Measurements from ENCODE around the gene IL5. TPM values are rescaled to one million over a fixed set of nuclear protein-coding genes. Genes with fewer than 3 reads are reported as not detected.

The IL5 gene
- total and polyA plus RNA-seq, 2 experiments from 2014 or later, result not detected

DNA sequence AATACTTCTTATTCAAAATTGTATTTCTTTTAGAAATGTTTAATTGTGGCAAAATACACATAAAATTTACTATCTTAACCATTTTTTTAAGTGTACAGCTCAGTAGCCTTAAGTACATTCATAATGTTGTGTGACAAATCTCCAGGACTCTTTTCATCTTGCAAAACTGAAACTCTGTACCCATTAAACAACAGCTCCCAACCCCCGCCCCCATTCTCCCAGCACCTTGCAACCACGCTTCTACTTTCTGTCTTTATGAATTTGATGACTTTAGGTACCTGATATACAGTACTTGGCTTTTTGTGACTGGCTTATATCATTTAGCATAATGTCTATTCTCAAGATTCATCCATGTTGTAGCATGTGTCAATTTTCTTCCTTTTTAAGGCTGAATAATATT, 2.8 kb upstream of the IL5 start:
- Mint-ChIP-seq H3K9me3 (no peaks in the 10 kb centered on the region), H3K36me3 (ENCODE audit: low read depth) (no peaks in the 10 kb centered on the region), H3K4me3 (no peak overlapping the region), H3K27me3 (ENCODE audit: insufficient read depth, low read depth, poor library complexity) (peaks cover 6% of the 10 kb centered on the region), H3K4me1 (no peaks in the 10 kb centered on the region), H3K27ac (no peak overlapping the region)
- no peaks in the 10 kb centered on the region for H3K4me1 ChIP-seq (ENCODE audit: insufficient read depth)
- H3K36me3 ChIP-seq (ENCODE audit: insufficient read depth), result no peaks in the 10 kb centered on the region
- H3K4me3 ChIP-seq, result no peak overlapping the region
- H3K4me2 ChIP-seq, result no peak overlapping the region
- no peak overlapping the region for H3K27ac ChIP-seq (ENCODE audit: low read depth)
- H3K9me2 ChIP-seq (ENCODE audit: insufficient read depth), result no peaks in the 10 kb centered on the region
- DNase-seq (ENCODE audit: low spot score) (no peak), ATAC-seq (no peak)
- no peak overlapping the region for H2AFZ ChIP-seq
- H3K79me2 ChIP-seq (replicated peaks; ENCODE audit: insufficient read depth), result no peaks in the 10 kb centered on the region
- H4K20me1 ChIP-seq (replicated peaks; ENCODE audit: insufficient read depth), result no peaks in the 10 kb centered on the region
- H3F3A ChIP-seq (replicated peaks; ENCODE audit: low read depth), result no peaks in the 10 kb centered on the region
- TF ChIP-seq NANOG (IDR thresholded peaks at IDR 0.05; ENCODE audit: borderline replicate concordance), result no peak
- no peak for TF ChIP-seq JUNB (IDR thresholded peaks at IDR 0.05; ENCODE audit: unreplicated experiment)
- TF ChIP-seq, protein P1, sequence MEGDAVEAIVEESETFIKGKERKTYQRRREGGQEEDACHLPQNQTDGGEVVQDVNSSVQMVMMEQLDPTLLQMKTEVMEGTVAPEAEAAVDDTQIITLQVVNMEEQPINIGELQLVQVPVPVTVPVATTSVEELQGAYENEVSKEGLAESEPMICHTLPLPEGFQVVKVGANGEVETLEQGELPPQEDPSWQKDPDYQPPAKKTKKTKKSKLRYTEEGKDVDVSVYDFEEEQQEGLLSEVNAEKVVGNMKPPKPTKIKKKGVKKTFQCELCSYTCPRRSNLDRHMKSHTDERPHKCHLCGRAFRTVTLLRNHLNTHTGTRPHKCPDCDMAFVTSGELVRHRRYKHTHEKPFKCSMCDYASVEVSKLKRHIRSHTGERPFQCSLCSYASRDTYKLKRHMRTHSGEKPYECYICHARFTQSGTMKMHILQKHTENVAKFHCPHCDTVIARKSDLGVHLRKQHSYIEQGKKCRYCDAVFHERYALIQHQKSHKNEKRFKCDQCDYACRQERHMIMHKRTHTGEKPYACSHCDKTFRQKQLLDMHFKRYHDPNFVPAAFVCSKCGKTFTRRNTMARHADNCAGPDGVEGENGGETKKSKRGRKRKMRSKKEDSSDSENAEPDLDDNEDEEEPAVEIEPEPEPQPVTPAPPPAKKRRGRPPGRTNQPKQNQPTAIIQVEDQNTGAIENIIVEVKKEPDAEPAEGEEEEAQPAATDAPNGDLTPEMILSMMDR (conservative IDR thresholded peaks at IDR 0.05; ENCODE audit: low read depth in 2 of 2), result no peak
- no peak for TF ChIP-seq POLR2AphosphoS5 (IDR thresholded peaks at IDR 0.05; ENCODE audit: low read depth)
- TF ChIP-seq STAT1 (IDR thresholded peaks at IDR 0.05; ENCODE audit: unreplicated experiment), result no peak
- no peak for TF ChIP-seq EZH2 (IDR thresholded peaks at IDR 0.05; ENCODE audit: low read depth, unreplicated experiment)
- TF ChIP-seq EZH2phosphoT487 (IDR thresholded peaks at IDR 0.05; ENCODE audit: unreplicated experiment), result no peak
- TF ChIP-seq ZNF114 (CRISPR knock-in tag; IDR thresholded peaks at IDR 0.05), result no peak
- H3K27me3 ChIP-seq (ENCODE audit: insufficient read depth), result no peaks in the 10 kb centered on the region

DNA sequence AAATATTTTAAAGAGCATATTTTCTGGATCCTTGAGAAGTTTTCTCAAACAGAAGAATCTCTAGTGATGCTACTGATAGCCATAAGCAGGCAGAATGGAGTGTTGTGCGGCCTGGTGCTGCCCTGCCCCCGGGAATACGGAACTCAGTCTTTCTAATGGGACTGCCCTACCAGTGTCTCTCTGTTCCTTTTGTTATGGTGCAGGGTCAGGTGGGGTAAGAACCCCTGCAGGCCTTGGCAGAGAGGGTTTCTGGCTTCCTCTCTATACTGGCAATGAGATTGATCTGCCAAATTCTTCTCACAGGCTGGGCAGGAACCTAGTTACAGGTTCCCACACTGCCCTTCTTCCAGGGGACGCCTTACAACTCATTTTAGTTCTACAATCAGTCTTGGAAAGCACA, 2.6 kb downstream of the IL5 start:
- H3F3A ChIP-seq (replicated peaks; ENCODE audit: low read depth), result no peaks in the 10 kb centered on the region
- H3K4me3 Mint-ChIP-seq, result no peak overlapping the region
- H3K27me3 ChIP-seq (ENCODE audit: insufficient read depth), result no peaks in the 10 kb centered on the region
- H3K27ac ChIP-seq (ENCODE audit: low read depth), result no peak overlapping the region
- no peak for TF ChIP-seq CREB1 (CRISPR knock-in tag; IDR thresholded peaks at IDR 0.05; ENCODE audit: low read depth)
- no peaks in the 10 kb centered on the region for H3K79me2 ChIP-seq (replicated peaks; ENCODE audit: insufficient read depth)
- H4K20me1 ChIP-seq (replicated peaks; ENCODE audit: insufficient read depth), result no peaks in the 10 kb centered on the region
- H3K27ac Mint-ChIP-seq, result no peak overlapping the region; the same call in 1 of the 2 replicates
- no peaks in the 10 kb centered on the region for H3K9me2 ChIP-seq (ENCODE audit: insufficient read depth)
- no peaks in the 10 kb centered on the region for H3K4me1 ChIP-seq (ENCODE audit: insufficient read depth)
- no peak overlapping the region for H3K4me3 ChIP-seq
- no peak overlapping the region for H3K4me2 ChIP-seq
- H2AFZ ChIP-seq, result 0 out of 2 replicates have a peak overlapping the region, but pooled peaks have one; percentile 52
- ATAC-seq, result peak; percentile 85
- peaks cover 6% of the 10 kb centered on the region; the same call in 2 of the 3 replicates for H3K4me1 Mint-ChIP-seq
- DNase-seq (ENCODE audit: low spot score), result peak; percentile 9
- no peaks in the 10 kb centered on the region for H3K36me3 Mint-ChIP-seq (ENCODE audit: low read depth)
- H3K27me3 Mint-ChIP-seq (ENCODE audit: insufficient read depth, low read depth, poor library complexity), result peaks cover 2% of the 10 kb centered on the region
- no peaks in the 10 kb centered on the region for H3K9me3 Mint-ChIP-seq
- no peaks in the 10 kb centered on the region for H3K36me3 ChIP-seq (ENCODE audit: insufficient read depth)

DNA sequence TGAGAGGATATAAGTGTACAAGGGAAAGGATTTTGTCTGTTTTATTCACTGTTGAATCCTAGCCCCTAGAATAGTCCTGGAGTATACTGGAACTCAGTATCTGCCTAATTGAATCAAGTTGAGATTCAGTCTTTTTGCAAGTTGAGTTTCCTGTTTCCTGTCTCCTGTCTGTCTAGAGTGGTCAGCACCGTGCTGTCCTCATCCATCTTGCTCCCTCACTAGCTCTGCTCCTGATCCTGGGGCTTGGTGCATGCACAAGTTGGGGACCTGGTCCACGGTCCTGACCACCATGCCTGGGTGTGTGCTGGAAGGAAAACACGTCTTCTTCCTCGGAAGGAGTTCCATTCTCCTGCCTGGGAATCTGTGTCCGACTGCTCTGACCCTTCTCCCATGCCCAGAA, 3.2 kb downstream of the IL5 start:
- Mint-ChIP-seq H3K27me3 (ENCODE audit: insufficient read depth, low read depth, poor library complexity) (no peaks in the 10 kb centered on the region), H3K36me3 (ENCODE audit: low read depth) (no peaks in the 10 kb centered on the region), H3K4me3 (no peak overlapping the region), H3K4me1 (peaks cover 6% of the 10 kb centered on the region; the same call in 2 of the 3 replicates), H3K27ac (no peak overlapping the region), H3K9me3 (no peaks in the 10 kb centered on the region; the same call in 2 of the 3 replicates)
- ATAC-seq (no peak), DNase-seq (ENCODE audit: low spot score) (no peak)
- H3K9me2 ChIP-seq (ENCODE audit: insufficient read depth), result no peaks in the 10 kb centered on the region
- H4K20me1 ChIP-seq (replicated peaks; ENCODE audit: insufficient read depth), result no peaks in the 10 kb centered on the region
- H3K4me1 ChIP-seq (ENCODE audit: insufficient read depth), result no peaks in the 10 kb centered on the region
- TF ChIP-seq NANOG (IDR thresholded peaks at IDR 0.05; ENCODE audit: borderline replicate concordance), result no peak
- no peak for TF ChIP-seq EZH2 (IDR thresholded peaks at IDR 0.05; ENCODE audit: low read depth, unreplicated experiment)
- H3K36me3 ChIP-seq (ENCODE audit: insufficient read depth), result no peaks in the 10 kb centered on the region
- no peaks in the 10 kb centered on the region for H3K79me2 ChIP-seq (replicated peaks; ENCODE audit: insufficient read depth)
- H3F3A ChIP-seq (replicated peaks; ENCODE audit: low read depth), result no peaks in the 10 kb centered on the region
- no peak overlapping the region for H3K4me2 ChIP-seq
- H3K4me3 ChIP-seq, result no peak overlapping the region
- H2AFZ ChIP-seq, result peak overlapping the region; percentile 59; the same call in 1 of the 2 replicates
- H3K27ac ChIP-seq (ENCODE audit: low read depth), result no peak overlapping the region
- H3K27me3 ChIP-seq (ENCODE audit: insufficient read depth), result no peaks in the 10 kb centered on the region
